ENCODE results near the gene TTLL11.
"Not testable (repeated sequence)": the region's sequence is repeated elsewhere in the genome, so short reads cannot be mapped to it uniquely, and the experiment has no call there.

The TTLL11 gene

GRCh38 chr9:121984726-121985402, 108.2 kb downstream of the TTLL11 start:
- Histone ChIP-seq H3K4me3 (ENCODE audit: low read length in 2 of 2) (no peak overlapping the region), H3K9ac (ENCODE audit: low read length in 2 of 2) (no peak overlapping the region), H3K4me1 (ENCODE audit: control insufficient read depth, insufficient read depth, low read length) (peaks cover 9% of the 10 kb centered on the region), H3K27ac (ENCODE audit: low read length) (no peak overlapping the region), H3K9me3 (ENCODE audit: control insufficient read depth in 2 of 2, low read length in 2 of 2) (no peaks in the 10 kb centered on the region), H3K27me3 (ENCODE audit: control insufficient read depth in 1 of 2, insufficient read depth in 2 of 2, low read length in 2 of 2) (no peaks in the 10 kb centered on the region), H3K36me3 (ENCODE audit: control insufficient read depth in 2 of 2, insufficient read depth in 2 of 2, low read length in 2 of 2) (peaks cover 12 to 15% of the 10 kb centered on the region in 2 donors)

DNA sequence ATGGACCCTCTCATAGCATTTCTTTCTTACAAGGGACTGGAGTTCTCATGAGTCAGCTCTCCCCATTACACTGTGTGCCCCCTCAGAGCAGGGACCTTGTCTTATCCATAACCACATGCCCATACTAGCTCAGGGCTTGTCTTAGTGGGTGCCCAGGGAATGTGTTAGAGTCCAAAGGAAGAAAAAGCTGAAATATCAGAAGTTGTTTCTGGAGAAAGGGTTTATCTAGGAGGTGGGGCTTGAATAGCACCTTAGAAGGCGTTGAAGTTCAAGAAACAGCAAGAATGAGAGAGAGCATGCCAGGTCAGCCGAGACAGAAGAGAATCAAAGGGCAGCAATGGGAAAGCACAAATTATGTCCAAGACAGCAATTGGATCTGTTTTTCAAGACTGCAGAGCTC, 109.4 kb downstream of the TTLL11 start:
- peaks cover 9% of the 10 kb centered on the region for H3K4me1 ChIP-seq (ENCODE audit: control insufficient read depth, insufficient read depth, low read length)
- no peak overlapping the region for H3K4me3 ChIP-seq (ENCODE audit: low read length in 2 of 2)
- no peak overlapping the region for H3K27ac ChIP-seq (ENCODE audit: low read length)
- no peaks in the 10 kb centered on the region for H3K9me3 ChIP-seq (ENCODE audit: control insufficient read depth in 2 of 2, low read length in 2 of 2)
- peaks cover 5 to 8% of the 10 kb centered on the region in 2 donors for H3K36me3 ChIP-seq (ENCODE audit: control insufficient read depth in 2 of 2, insufficient read depth in 2 of 2, low read length in 2 of 2)
- no peak overlapping the region for H3K9ac ChIP-seq (ENCODE audit: low read length in 2 of 2)
- H3K27me3 ChIP-seq (ENCODE audit: control insufficient read depth in 1 of 2, insufficient read depth in 2 of 2, low read length in 2 of 2) = no peaks in the 10 kb centered on the region

- H3K36me3 ChIP-seq (ENCODE audit: control insufficient read depth in 2 of 2, insufficient read depth in 2 of 2, low read length in 2 of 2) = no peaks in the 10 kb centered on the region
- H3K27me3 ChIP-seq (ENCODE audit: control insufficient read depth in 1 of 2, insufficient read depth in 2 of 2, low read length in 2 of 2) = no peaks in the 10 kb centered on the region
- no peak overlapping the region for H3K4me3 ChIP-seq (ENCODE audit: low read length in 2 of 2)
- no peak overlapping the region for H3K27ac ChIP-seq (ENCODE audit: low read length)
- no peak overlapping the region for H3K9ac ChIP-seq (ENCODE audit: low read length in 2 of 2)
- no peaks in the 10 kb centered on the region for H3K9me3 ChIP-seq (ENCODE audit: control insufficient read depth in 2 of 2, low read length in 2 of 2)
- peaks cover 9% of the 10 kb centered on the region for H3K4me1 ChIP-seq (ENCODE audit: control insufficient read depth, insufficient read depth, low read length)
Observed at GRCh38 chr9:121981118-121981883, 111.8 kb downstream of the TTLL11 start.

- not testable (repeated sequence) for H3K36me3 ChIP-seq (ENCODE audit: control insufficient read depth in 2 of 2, insufficient read depth in 2 of 2, low read length in 2 of 2); H3K27me3 ChIP-seq (ENCODE audit: control insufficient read depth in 1 of 2, insufficient read depth in 2 of 2, low read length in 2 of 2); H3K9me3 ChIP-seq (ENCODE audit: control insufficient read depth in 2 of 2, low read length in 2 of 2); H3K9ac ChIP-seq (ENCODE audit: low read length in 2 of 2); H3K27ac ChIP-seq (ENCODE audit: low read length); H3K4me1 ChIP-seq (ENCODE audit: control insufficient read depth, insufficient read depth, low read length); H3K4me3 ChIP-seq (ENCODE audit: low read length in 2 of 2)
Observed at GRCh38 chr9:121980665-121981064, 112.4 kb downstream of the TTLL11 start.

DNA sequence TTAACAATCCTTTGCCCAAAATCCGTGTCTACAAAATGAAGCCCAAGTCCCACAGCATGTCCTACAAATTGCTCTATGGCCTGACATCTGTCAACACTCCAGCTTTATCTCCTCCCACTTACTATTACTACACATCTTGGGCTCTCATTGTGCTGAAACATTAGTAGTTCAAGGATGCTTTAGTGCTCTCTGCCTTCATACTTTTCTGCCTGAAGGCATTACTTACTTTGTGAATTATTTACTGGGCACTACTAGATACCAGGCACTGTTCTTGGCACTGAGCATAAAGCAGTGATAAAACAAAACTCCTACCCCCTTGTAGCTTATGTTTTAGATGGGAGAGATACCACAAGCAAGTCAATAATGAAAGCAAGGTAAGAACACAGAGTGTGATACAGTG, 113.4 kb downstream of the TTLL11 start:
- Histone ChIP-seq H3K9ac (ENCODE audit: low read length in 2 of 2) (no peak overlapping the region), H3K4me3 (ENCODE audit: low read length in 2 of 2) (no peak overlapping the region), H3K27ac (ENCODE audit: low read length) (no peak overlapping the region)

DNA sequence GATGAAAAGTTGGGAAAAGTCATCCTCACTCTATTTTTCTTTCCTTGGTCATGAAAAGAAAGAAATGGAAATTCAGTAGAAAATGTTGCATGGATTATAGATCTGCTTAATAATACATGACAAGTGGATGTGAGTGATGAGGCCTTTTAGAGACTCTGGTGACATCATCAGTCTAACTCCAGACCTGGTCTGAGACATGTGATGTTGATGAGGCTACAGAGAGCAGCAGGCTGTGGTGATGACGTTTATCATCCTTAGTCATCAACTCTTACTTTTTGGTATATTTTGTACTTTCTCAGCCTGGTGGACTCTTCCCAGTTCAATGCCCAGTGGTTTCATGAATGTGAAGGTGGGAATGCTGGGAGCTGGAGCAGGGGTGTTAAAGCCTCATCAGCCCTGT, 116.4 kb downstream of the TTLL11 start:
- Histone ChIP-seq H3K4me1 (ENCODE audit: control insufficient read depth, insufficient read depth, low read length) (no peaks in the 10 kb centered on the region), H3K27ac (ENCODE audit: low read length) (no peak overlapping the region), H3K9ac (ENCODE audit: low read length in 2 of 2) (no peak overlapping the region), H3K36me3 (ENCODE audit: control insufficient read depth in 2 of 2, insufficient read depth in 2 of 2, low read length in 2 of 2) (peaks cover 3 to 5% of the 10 kb centered on the region in 2 donors), H3K9me3 (ENCODE audit: control insufficient read depth in 2 of 2, low read length in 2 of 2) (no peaks in the 10 kb centered on the region), H3K27me3 (ENCODE audit: control insufficient read depth in 1 of 2, insufficient read depth in 2 of 2, low read length in 2 of 2) (no peaks in the 10 kb centered on the region), H3K4me3 (ENCODE audit: low read length in 2 of 2) (no peak overlapping the region)

More for the DNA sequence above, 113.4 kb downstream of the TTLL11 start:
- Histone ChIP-seq H3K27me3 (ENCODE audit: control insufficient read depth in 1 of 2, insufficient read depth in 2 of 2, low read length in 2 of 2) (no peaks in the 10 kb centered on the region), H3K9me3 (ENCODE audit: control insufficient read depth in 2 of 2, low read length in 2 of 2) (no peaks in the 10 kb centered on the region), H3K36me3 (ENCODE audit: control insufficient read depth in 2 of 2, insufficient read depth in 2 of 2, low read length in 2 of 2) (no peaks in the 10 kb centered on the region), H3K4me1 (ENCODE audit: control insufficient read depth, insufficient read depth, low read length) (peaks cover 5% of the 10 kb centered on the region)

- H3K4me1 ChIP-seq (ENCODE audit: control insufficient read depth, insufficient read depth, low read length) = no peaks in the 10 kb centered on the region
- H3K9me3 ChIP-seq (ENCODE audit: control insufficient read depth in 2 of 2, low read length in 2 of 2) = no peaks in the 10 kb centered on the region
- no peak overlapping the region for H3K9ac ChIP-seq (ENCODE audit: low read length in 2 of 2)
- peaks cover 3 to 5% of the 10 kb centered on the region in 2 donors for H3K36me3 ChIP-seq (ENCODE audit: control insufficient read depth in 2 of 2, insufficient read depth in 2 of 2, low read length in 2 of 2)
- no peaks in the 10 kb centered on the region for H3K27me3 ChIP-seq (ENCODE audit: control insufficient read depth in 1 of 2, insufficient read depth in 2 of 2, low read length in 2 of 2)
- no peak overlapping the region for H3K27ac ChIP-seq (ENCODE audit: low read length)
- H3K4me3 ChIP-seq (ENCODE audit: low read length in 2 of 2) = no peak overlapping the region
Observed at GRCh38 chr9:121975801-121976277, 117.3 kb downstream of the TTLL11 start.

DNA sequence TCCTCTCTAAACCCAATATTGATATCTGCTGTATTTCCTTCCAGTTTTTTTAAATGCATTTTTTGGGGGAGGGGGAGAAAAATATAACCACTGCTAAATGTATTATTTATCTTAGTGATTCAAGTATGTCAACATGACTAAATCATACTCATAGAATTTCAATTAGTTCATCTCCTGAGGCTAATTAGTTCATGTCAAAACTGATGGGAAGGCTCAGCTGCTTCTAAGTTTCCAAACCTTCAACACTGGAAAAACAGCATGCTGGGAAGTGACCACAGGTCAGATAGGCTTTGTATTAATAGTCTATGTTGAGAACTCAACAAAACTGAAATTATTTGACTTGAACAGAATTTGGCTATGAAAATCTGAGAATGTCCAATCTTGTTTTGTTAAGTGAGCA, 118.7 kb downstream of the TTLL11 start:
- H3K36me3 ChIP-seq (ENCODE audit: control insufficient read depth in 2 of 2, insufficient read depth in 2 of 2, low read length in 2 of 2) = peaks cover 3 to 5% of the 10 kb centered on the region in 2 donors
- H3K27ac ChIP-seq (ENCODE audit: low read length) = no peak overlapping the region
- H3K9ac ChIP-seq (ENCODE audit: low read length in 2 of 2) = no peak overlapping the region
- H3K4me1 ChIP-seq (ENCODE audit: control insufficient read depth, insufficient read depth, low read length) = no peaks in the 10 kb centered on the region
- H3K27me3 ChIP-seq (ENCODE audit: control insufficient read depth in 1 of 2, insufficient read depth in 2 of 2, low read length in 2 of 2) = no peaks in the 10 kb centered on the region
- H3K4me3 ChIP-seq (ENCODE audit: low read length in 2 of 2) = no peak overlapping the region
- H3K9me3 ChIP-seq (ENCODE audit: control insufficient read depth in 2 of 2, low read length in 2 of 2) = no peaks in the 10 kb centered on the region

- no peaks in the 10 kb centered on the region for H3K9me3 ChIP-seq (ENCODE audit: control insufficient read depth in 2 of 2, low read length in 2 of 2)
- no peaks in the 10 kb centered on the region for H3K27me3 ChIP-seq (ENCODE audit: control insufficient read depth in 1 of 2, insufficient read depth in 2 of 2, low read length in 2 of 2)
- no peak overlapping the region for H3K27ac ChIP-seq (ENCODE audit: low read length)
- H3K4me1 ChIP-seq (ENCODE audit: control insufficient read depth, insufficient read depth, low read length) = no peaks in the 10 kb centered on the region
- H3K4me3 ChIP-seq (ENCODE audit: low read length in 2 of 2) = no peak overlapping the region
- peaks cover 3 to 5% of the 10 kb centered on the region in 2 donors for H3K36me3 ChIP-seq (ENCODE audit: control insufficient read depth in 2 of 2, insufficient read depth in 2 of 2, low read length in 2 of 2)
- no peak overlapping the region for H3K9ac ChIP-seq (ENCODE audit: low read length in 2 of 2)
Observed at GRCh38 chr9:121972501-121972981, 120.6 kb downstream of the TTLL11 start.

DNA sequence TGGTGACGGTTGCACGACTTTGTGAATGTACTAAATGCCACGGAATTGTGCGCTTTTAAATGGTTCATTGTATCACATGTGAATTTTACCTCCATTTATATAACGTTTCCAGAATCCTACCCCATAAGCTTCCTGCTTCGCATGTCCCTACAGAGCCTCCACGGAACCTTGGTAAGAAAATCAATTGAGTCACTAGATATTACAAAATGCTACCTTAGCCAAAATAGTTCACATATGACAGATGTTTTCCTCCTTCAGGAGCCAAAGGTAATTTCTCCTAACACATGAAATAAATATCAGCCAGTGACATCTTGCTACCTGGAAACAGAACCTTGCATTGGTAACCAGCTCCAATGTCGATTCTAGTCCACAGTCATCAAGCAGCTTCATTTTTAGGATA, 125.1 kb downstream of the TTLL11 start:
- H3K9ac ChIP-seq (ENCODE audit: low read length in 2 of 2) = no peak overlapping the region
- no peaks in the 10 kb centered on the region for H3K4me1 ChIP-seq (ENCODE audit: control insufficient read depth, insufficient read depth, low read length)
- H3K4me3 ChIP-seq (ENCODE audit: low read length in 2 of 2) = no peak overlapping the region
- peaks cover 3% of the 10 kb centered on the region in 2 donors for H3K36me3 ChIP-seq (ENCODE audit: control insufficient read depth in 2 of 2, insufficient read depth in 2 of 2, low read length in 2 of 2)
- no peaks in the 10 kb centered on the region for H3K27me3 ChIP-seq (ENCODE audit: control insufficient read depth in 1 of 2, insufficient read depth in 2 of 2, low read length in 2 of 2)
- no peaks in the 10 kb centered on the region for H3K9me3 ChIP-seq (ENCODE audit: control insufficient read depth in 2 of 2, low read length in 2 of 2)
- no peak overlapping the region for H3K27ac ChIP-seq (ENCODE audit: low read length)

DNA sequence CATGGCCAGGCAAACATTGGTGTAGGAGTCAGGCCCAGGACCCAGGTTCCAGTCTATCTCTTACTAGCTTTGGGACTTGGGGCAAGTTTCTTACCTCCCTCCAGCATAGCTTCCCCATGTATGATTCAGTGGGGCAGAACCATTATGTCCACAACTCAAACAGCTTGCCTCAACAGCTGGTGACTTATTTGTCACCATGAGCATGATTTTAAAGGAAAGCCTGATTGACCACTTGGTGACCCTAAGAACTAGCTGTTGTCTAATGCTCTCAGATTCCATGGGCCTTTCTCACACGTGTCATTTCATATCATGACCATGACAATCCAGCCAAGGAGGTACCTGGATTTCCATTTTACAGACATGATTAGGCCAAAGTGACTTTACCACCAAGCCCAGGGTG, 126.4 kb downstream of the TTLL11 start:
- H3K9me3 ChIP-seq (ENCODE audit: control insufficient read depth in 2 of 2, low read length in 2 of 2) = no peaks in the 10 kb centered on the region
- no peaks in the 10 kb centered on the region for H3K4me1 ChIP-seq (ENCODE audit: control insufficient read depth, insufficient read depth, low read length)
- H3K36me3 ChIP-seq (ENCODE audit: control insufficient read depth in 2 of 2, insufficient read depth in 2 of 2, low read length in 2 of 2) = no peaks in the 10 kb centered on the region
- no peaks in the 10 kb centered on the region for H3K27me3 ChIP-seq (ENCODE audit: control insufficient read depth in 1 of 2, insufficient read depth in 2 of 2, low read length in 2 of 2)
- H3K4me3 ChIP-seq (ENCODE audit: low read length in 2 of 2) = no peak overlapping the region
- H3K27ac ChIP-seq (ENCODE audit: low read length) = no peak overlapping the region
- H3K9ac ChIP-seq (ENCODE audit: low read length in 2 of 2) = no peak overlapping the region
